Measurements from ENCODE around the gene SUFU.

SUFU gene

GRCh38 chr10:102629661-102630614 lies 126.2 kb downstream of the SUFU start:
- no peaks in the 10 kb centered on the region for H3K36me3 Mint-ChIP-seq (ENCODE audit: low read depth)
- no peaks in the 10 kb centered on the region for H3K27me3 Mint-ChIP-seq
- H3K4me3 Mint-ChIP-seq: no peak overlapping the region
- H3K9me3 Mint-ChIP-seq: no peaks in the 10 kb centered on the region
- no peak overlapping the region for H3K27ac Mint-ChIP-seq
- H3K4me1 Mint-ChIP-seq (ENCODE audit: low read depth): peaks cover 36% of the 10 kb centered on the region

- Mint-ChIP-seq H3K27ac (no peak overlapping the region), H3K9me3 (no peaks in the 10 kb centered on the region), H3K4me3 (no peak overlapping the region), H3K4me1 (ENCODE audit: low read depth) (peaks cover 43% of the 10 kb centered on the region), H3K27me3 (no peaks in the 10 kb centered on the region), H3K36me3 (ENCODE audit: low read depth) (no peaks in the 10 kb centered on the region)
These were observed 126.9 kb downstream of the SUFU start for GRCh38 chr10:102630663-102631062.

GRCh38 chr10:102631525-102632393 lies 128.0 kb downstream of the SUFU start:
- Mint-ChIP-seq H3K36me3 (ENCODE audit: low read depth) (no peaks in the 10 kb centered on the region), H3K9me3 (no peaks in the 10 kb centered on the region), H3K4me1 (ENCODE audit: low read depth) (peaks cover 47% of the 10 kb centered on the region), H3K27me3 (no peaks in the 10 kb centered on the region), H3K4me3 (no peak overlapping the region), H3K27ac (peak overlapping the region; percentile 87)

- H3K4me1 Mint-ChIP-seq (ENCODE audit: low read depth): peaks cover 47% of the 10 kb centered on the region
- no peaks in the 10 kb centered on the region for H3K36me3 Mint-ChIP-seq (ENCODE audit: low read depth)
- peak overlapping the region; percentile 17 for H3K4me3 Mint-ChIP-seq
- peak overlapping the region; percentile 87 for H3K27ac Mint-ChIP-seq
- H3K9me3 Mint-ChIP-seq: no peaks in the 10 kb centered on the region
- H3K27me3 Mint-ChIP-seq: no peaks in the 10 kb centered on the region
These were observed 128.8 kb downstream of the SUFU start for GRCh38 chr10:102632394-102633111.

- no peaks in the 10 kb centered on the region for H3K9me3 Mint-ChIP-seq
- H3K27ac Mint-ChIP-seq: peak overlapping the region; percentile 87
- H3K4me1 Mint-ChIP-seq (ENCODE audit: low read depth): peaks cover 47% of the 10 kb centered on the region
- no peaks in the 10 kb centered on the region for H3K27me3 Mint-ChIP-seq
- H3K36me3 Mint-ChIP-seq (ENCODE audit: low read depth): no peaks in the 10 kb centered on the region
- H3K4me3 Mint-ChIP-seq: peak overlapping the region; percentile 62
These were observed 129.5 kb downstream of the SUFU start for GRCh38 chr10:102633287-102633686.

GRCh38 chr10:102633848-102634247 lies 130.1 kb downstream of the SUFU start:
- Mint-ChIP-seq H3K4me1 (ENCODE audit: low read depth) (peaks cover 47% of the 10 kb centered on the region), H3K27me3 (no peaks in the 10 kb centered on the region), H3K27ac (peak overlapping the region; percentile 81), H3K9me3 (no peaks in the 10 kb centered on the region), H3K4me3 (no peak overlapping the region), H3K36me3 (ENCODE audit: low read depth) (no peaks in the 10 kb centered on the region)

GRCh38 chr10:102634686-102635085 lies 130.9 kb downstream of the SUFU start:
- Mint-ChIP-seq H3K27me3 (no peaks in the 10 kb centered on the region), H3K4me3 (no peak overlapping the region), H3K4me1 (ENCODE audit: low read depth) (peaks cover 47% of the 10 kb centered on the region), H3K9me3 (no peaks in the 10 kb centered on the region), H3K36me3 (ENCODE audit: low read depth) (no peaks in the 10 kb centered on the region), H3K27ac (no peak overlapping the region)

GRCh38 chr10:102635377-102635776 lies 131.6 kb downstream of the SUFU start:
- peak overlapping the region; percentile 2 for H3K4me3 Mint-ChIP-seq
- H3K9me3 Mint-ChIP-seq: no peaks in the 10 kb centered on the region
- H3K4me1 Mint-ChIP-seq (ENCODE audit: low read depth): peaks cover 47% of the 10 kb centered on the region

GRCh38 chr10:102639537-102639936 lies 135.8 kb downstream of the SUFU start:
- no peaks in the 10 kb centered on the region for H3K36me3 Mint-ChIP-seq (ENCODE audit: low read depth)
- peaks cover 22% of the 10 kb centered on the region for H3K4me1 Mint-ChIP-seq (ENCODE audit: low read depth)
- H3K4me3 Mint-ChIP-seq: no peak overlapping the region
- no peaks in the 10 kb centered on the region for H3K27me3 Mint-ChIP-seq
- peak overlapping the region; percentile 21 for H3K27ac Mint-ChIP-seq
- H3K9me3 Mint-ChIP-seq: no peaks in the 10 kb centered on the region

More at GRCh38 chr10:102635377-102635776, 131.6 kb downstream of the SUFU start:
- Mint-ChIP-seq H3K27me3 (no peaks in the 10 kb centered on the region), H3K27ac (peak overlapping the region; percentile 53), H3K36me3 (ENCODE audit: low read depth) (no peaks in the 10 kb centered on the region)

GRCh38 chr10:102641402-102641801 lies 137.6 kb downstream of the SUFU start:
- Mint-ChIP-seq H3K27ac (peak overlapping the region; percentile 90), H3K9me3 (no peaks in the 10 kb centered on the region), H3K27me3 (no peaks in the 10 kb centered on the region), H3K4me3 (peak overlapping the region; percentile 87), H3K36me3 (ENCODE audit: low read depth) (peaks cover 3% of the 10 kb centered on the region), H3K4me1 (ENCODE audit: low read depth) (peaks cover 12% of the 10 kb centered on the region)

GRCh38 chr10:102641880-102642735 lies 138.3 kb downstream of the SUFU start:
- H3K27ac Mint-ChIP-seq: peak overlapping the region; percentile 90

GRCh38 chr10:102642736-102643335 lies 139.1 kb downstream of the SUFU start:
- peak overlapping the region; percentile 88 for H3K4me3 Mint-ChIP-seq
- peak overlapping the region; percentile 89 for H3K27ac Mint-ChIP-seq
- no peaks in the 10 kb centered on the region for H3K9me3 Mint-ChIP-seq
- peaks cover 8% of the 10 kb centered on the region for H3K36me3 Mint-ChIP-seq (ENCODE audit: low read depth)
- H3K27me3 Mint-ChIP-seq: no peaks in the 10 kb centered on the region
- peaks cover 26% of the 10 kb centered on the region for H3K4me1 Mint-ChIP-seq (ENCODE audit: low read depth)

More at GRCh38 chr10:102641880-102642735, 138.3 kb downstream of the SUFU start:
- no peaks in the 10 kb centered on the region for H3K27me3 Mint-ChIP-seq
- peak overlapping the region; percentile 88 for H3K4me3 Mint-ChIP-seq
- H3K9me3 Mint-ChIP-seq: no peaks in the 10 kb centered on the region
- peaks cover 19% of the 10 kb centered on the region for H3K4me1 Mint-ChIP-seq (ENCODE audit: low read depth)
- peaks cover 8% of the 10 kb centered on the region for H3K36me3 Mint-ChIP-seq (ENCODE audit: low read depth)

GRCh38 chr10:102643336-102644065 lies 139.7 kb downstream of the SUFU start:
- no peaks in the 10 kb centered on the region for H3K27me3 Mint-ChIP-seq
- H3K4me1 Mint-ChIP-seq (ENCODE audit: low read depth): peaks cover 33% of the 10 kb centered on the region
- H3K4me3 Mint-ChIP-seq: peak overlapping the region; percentile 88
- H3K27ac Mint-ChIP-seq: peak overlapping the region; percentile 89
- peaks cover 8% of the 10 kb centered on the region for H3K36me3 Mint-ChIP-seq (ENCODE audit: low read depth)
- H3K9me3 Mint-ChIP-seq: no peaks in the 10 kb centered on the region
